ENCODE measurements around the gene SLC22A7. TPM values are rescaled to one million over a fixed set of nuclear protein-coding genes. Genes with fewer than 3 reads are reported as not detected.

The SLC22A7 gene
- total and polyA plus RNA-seq, 2 of the 8 experiments (the other 6 are each of a cell fraction or from before 2014, with no cell fraction given) = not detected

DNA sequence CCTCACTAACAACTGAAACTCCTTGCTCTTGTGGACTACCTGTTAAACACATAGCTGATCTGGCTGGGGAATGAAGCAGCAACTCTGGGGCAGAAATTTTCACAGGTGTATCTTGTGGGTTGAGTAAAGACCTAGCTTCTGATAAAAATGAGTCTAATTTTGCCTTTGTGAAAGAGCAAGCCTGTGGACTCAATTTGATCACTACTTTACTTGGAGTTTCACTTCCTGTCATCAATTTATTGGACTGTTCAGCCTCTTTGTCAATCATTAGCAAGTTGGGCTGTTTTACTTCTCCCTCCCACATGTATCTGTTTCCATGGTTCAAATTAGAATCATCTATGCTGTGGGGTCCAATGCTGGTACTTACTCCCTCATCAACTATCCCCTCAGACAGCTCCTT, 40.2 kb downstream of the SLC22A7 start (continued):
- TF ChIP-seq, protein P1, sequence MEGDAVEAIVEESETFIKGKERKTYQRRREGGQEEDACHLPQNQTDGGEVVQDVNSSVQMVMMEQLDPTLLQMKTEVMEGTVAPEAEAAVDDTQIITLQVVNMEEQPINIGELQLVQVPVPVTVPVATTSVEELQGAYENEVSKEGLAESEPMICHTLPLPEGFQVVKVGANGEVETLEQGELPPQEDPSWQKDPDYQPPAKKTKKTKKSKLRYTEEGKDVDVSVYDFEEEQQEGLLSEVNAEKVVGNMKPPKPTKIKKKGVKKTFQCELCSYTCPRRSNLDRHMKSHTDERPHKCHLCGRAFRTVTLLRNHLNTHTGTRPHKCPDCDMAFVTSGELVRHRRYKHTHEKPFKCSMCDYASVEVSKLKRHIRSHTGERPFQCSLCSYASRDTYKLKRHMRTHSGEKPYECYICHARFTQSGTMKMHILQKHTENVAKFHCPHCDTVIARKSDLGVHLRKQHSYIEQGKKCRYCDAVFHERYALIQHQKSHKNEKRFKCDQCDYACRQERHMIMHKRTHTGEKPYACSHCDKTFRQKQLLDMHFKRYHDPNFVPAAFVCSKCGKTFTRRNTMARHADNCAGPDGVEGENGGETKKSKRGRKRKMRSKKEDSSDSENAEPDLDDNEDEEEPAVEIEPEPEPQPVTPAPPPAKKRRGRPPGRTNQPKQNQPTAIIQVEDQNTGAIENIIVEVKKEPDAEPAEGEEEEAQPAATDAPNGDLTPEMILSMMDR (IDR thresholded peaks at IDR 0.05; ENCODE audit: control extremely low read depth in 1 of 3, insufficient read depth in 1 of 3, low read depth in 1 of 3, low read length in 3 of 3) = no peak
- no peak for TF ChIP-seq CHD2 (IDR thresholded peaks at IDR 0.05; ENCODE audit: low read length)
- no peak for TF ChIP-seq TCF12 (IDR thresholded peaks at IDR 0.05; ENCODE audit: low read depth, low read length)
- TF ChIP-seq, protein P2, sequence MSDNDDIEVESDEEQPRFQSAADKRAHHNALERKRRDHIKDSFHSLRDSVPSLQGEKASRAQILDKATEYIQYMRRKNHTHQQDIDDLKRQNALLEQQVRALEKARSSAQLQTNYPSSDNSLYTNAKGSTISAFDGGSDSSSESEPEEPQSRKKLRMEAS (IDR thresholded peaks at IDR 0.05) = no peak
- no peak for TF ChIP-seq YY1 (IDR thresholded peaks at IDR 0.05; ENCODE audit: low read depth, low read length)
